Nephron (organoid): Measurements from ENCODE around the gene ZNRF2.

Experiments
- H3K27ac Mint-ChIP-seq, 3 experiments: 2 replicates each; pipeline ENCODE4 v1.8.0; 2020; ENCODE audit warnings: mixed read lengths in 3 of 3, mild to moderate bottlenecking in 2 of 3, moderate library complexity in 1 of 3
- H3K27me3 Mint-ChIP-seq: 2 replicates; pipeline ENCODE4 v1.8.0; 2021; ENCODE audit warnings: low read depth, mild to moderate bottlenecking, moderate library complexity, mixed read lengths
- H3K36me3 Mint-ChIP-seq: 2 replicates; pipeline ENCODE4 v1.8.0; 2020; ENCODE audit warnings: low read depth, mixed read lengths
- H3K4me1 Mint-ChIP-seq: 2 replicates; pipeline ENCODE4 v1.8.0; 2020; ENCODE audit warnings: mixed read lengths
- H3K4me3 Mint-ChIP-seq, 3 experiments: 2 replicates each; pipeline ENCODE4 v1.8.0; 2020; ENCODE audit warnings: mild to moderate bottlenecking in 3 of 3, mixed read lengths in 3 of 3, moderate library complexity in 2 of 3
- H3K9me3 Mint-ChIP-seq: 2 replicates; pipeline ENCODE4 v1.8.0; 2020; ENCODE audit warnings: mixed read lengths
- TF ChIP-seq, protein P1 (sequence below), 3 experiments: fragments of 200-600 bp; sonication (generic); IDR thresholded peaks; one replicate each; pipeline ENCODE4 v1.5.0; 2021; ENCODE audit warnings: antibody characterized with exemption in 3 of 3; ENCODE audit not compliant: unreplicated experiment in 3 of 3

ZNRF2 gene

GRCh38 chr7:30301751-30302150 lies 17.4 kb downstream of the ZNRF2 start:
- Mint-ChIP-seq H3K36me3 (no peaks in the 10 kb centered on the region), H3K4me3 (no peak overlapping the region), H3K27me3 (no peaks in the 10 kb centered on the region), H3K4me1 (peaks cover 30% of the 10 kb centered on the region), H3K9me3 (no peaks in the 10 kb centered on the region), H3K27ac (no peak overlapping the region)
- TF ChIP-seq, protein P1, sequence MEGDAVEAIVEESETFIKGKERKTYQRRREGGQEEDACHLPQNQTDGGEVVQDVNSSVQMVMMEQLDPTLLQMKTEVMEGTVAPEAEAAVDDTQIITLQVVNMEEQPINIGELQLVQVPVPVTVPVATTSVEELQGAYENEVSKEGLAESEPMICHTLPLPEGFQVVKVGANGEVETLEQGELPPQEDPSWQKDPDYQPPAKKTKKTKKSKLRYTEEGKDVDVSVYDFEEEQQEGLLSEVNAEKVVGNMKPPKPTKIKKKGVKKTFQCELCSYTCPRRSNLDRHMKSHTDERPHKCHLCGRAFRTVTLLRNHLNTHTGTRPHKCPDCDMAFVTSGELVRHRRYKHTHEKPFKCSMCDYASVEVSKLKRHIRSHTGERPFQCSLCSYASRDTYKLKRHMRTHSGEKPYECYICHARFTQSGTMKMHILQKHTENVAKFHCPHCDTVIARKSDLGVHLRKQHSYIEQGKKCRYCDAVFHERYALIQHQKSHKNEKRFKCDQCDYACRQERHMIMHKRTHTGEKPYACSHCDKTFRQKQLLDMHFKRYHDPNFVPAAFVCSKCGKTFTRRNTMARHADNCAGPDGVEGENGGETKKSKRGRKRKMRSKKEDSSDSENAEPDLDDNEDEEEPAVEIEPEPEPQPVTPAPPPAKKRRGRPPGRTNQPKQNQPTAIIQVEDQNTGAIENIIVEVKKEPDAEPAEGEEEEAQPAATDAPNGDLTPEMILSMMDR (IDR thresholded peaks at IDR 0.05; ENCODE audit: unreplicated experiment in 3 of 3): no peak

- Mint-ChIP-seq H3K36me3 (no peaks in the 10 kb centered on the region), H3K27ac (no peak overlapping the region), H3K27me3 (no peaks in the 10 kb centered on the region), H3K4me3 (no peak overlapping the region), H3K4me1 (peaks cover 30% of the 10 kb centered on the region), H3K9me3 (no peaks in the 10 kb centered on the region)
- TF ChIP-seq, protein P1 (IDR thresholded peaks at IDR 0.05; ENCODE audit: unreplicated experiment in 3 of 3): no peak
These were observed 18.4 kb downstream of the ZNRF2 start for GRCh38 chr7:30302656-30303311.

DNA sequence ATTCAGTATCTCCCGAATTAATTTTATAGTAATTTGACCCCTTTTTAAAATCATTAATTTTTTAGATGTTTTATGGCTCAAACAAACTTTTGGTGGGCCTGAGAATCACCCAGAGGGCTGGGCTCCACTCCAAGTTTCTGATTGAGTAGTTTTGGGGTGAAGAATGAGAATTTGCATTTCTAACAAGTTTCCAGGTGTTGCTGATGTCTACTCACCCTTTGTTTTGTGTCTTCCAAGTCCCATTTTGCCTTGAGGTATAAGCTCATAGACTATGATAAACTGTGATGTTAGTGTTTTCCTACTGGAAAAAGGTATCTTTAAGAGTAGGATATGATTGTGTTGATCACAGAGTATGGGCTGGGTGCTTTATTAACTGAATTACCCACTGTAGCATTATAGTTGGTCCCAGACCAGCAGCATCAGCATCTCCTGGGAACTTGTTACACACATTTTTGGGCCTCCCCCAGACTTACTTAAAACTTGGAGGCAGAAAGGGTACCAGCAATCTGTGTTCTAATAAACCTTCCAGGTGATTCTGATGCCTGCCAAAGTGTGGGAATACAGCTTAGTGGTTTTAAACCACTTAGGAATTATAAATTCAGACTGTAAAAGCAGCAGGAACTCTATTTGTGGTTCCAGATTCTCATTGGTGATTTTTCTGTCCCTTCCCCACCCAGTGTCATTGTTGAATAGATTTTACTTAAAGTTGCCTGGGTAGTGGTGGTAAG lies 19.1 kb downstream of the ZNRF2 start:
- Mint-ChIP-seq H3K36me3 (no peaks in the 10 kb centered on the region), H3K27ac (no peak overlapping the region), H3K27me3 (no peaks in the 10 kb centered on the region), H3K9me3 (no peaks in the 10 kb centered on the region), H3K4me1 (peaks cover 26% of the 10 kb centered on the region), H3K4me3 (no peak overlapping the region)
- TF ChIP-seq, protein P1 (IDR thresholded peaks at IDR 0.05; ENCODE audit: unreplicated experiment in 3 of 3): no peak

DNA sequence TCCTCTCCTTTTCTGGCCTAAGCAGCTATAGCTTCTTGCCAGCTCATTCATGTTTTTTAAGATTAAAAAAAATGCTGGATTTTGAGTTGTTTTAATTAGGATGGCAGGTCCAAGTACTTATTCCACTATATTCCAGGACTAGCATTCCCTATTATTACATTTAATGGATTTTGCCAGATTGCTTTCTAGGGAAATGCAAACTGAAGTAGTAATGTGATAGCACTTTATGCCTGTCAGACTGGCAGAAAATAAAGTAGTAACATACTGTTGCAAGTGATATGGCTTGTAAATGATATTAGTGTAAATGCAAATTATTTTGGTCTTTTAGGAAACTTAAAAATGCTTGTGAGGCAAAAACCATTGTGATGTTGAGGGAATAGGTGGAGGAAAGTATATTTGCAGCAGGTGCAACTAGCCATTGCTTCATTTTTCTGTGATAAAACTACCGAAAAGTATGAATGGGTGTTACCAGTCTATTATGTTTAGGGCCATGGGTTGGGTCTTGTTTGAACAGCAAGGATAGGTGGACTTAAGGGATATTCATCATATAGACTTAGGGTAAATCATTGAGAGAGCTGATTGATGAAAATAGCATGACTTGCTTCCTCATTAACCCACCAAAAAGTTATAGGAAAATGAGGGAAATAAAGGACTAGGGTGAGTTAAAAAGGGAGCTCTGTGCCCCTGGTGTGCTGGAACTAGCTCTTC lies 19.9 kb downstream of the ZNRF2 start:
- H3K9me3 Mint-ChIP-seq: no peaks in the 10 kb centered on the region
- peaks cover 25% of the 10 kb centered on the region for H3K4me1 Mint-ChIP-seq
- no peak overlapping the region for H3K4me3 Mint-ChIP-seq
- H3K27me3 Mint-ChIP-seq: no peaks in the 10 kb centered on the region
- H3K27ac Mint-ChIP-seq: no peak overlapping the region
- no peaks in the 10 kb centered on the region for H3K36me3 Mint-ChIP-seq
- TF ChIP-seq, protein P1 (IDR thresholded peaks at IDR 0.05; ENCODE audit: unreplicated experiment in 3 of 3): no peak

DNA sequence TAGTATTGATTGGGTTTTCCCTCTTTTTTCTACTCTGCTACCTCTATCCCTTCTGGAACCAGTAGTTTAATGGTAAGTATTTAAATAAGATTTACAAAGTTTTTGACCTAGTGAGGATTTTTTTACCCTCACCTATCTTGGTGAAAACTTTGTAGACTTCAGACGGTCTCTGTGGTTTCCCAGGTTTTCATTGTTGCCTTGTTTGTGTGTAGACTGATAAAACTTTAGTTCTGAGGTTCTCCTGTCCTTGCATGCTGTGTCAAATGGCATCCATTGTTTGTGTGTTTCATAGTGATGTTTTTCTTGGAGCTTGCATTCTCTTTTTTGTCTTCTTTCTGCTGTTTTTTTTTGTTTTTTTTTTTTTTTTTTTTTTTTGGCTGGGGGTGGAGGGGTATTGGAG lies 22.6 kb downstream of the ZNRF2 start:
- TF ChIP-seq, protein P1 (IDR thresholded peaks at IDR 0.05; ENCODE audit: unreplicated experiment in 3 of 3): no peak
- Mint-ChIP-seq H3K9me3 (no peaks in the 10 kb centered on the region), H3K27me3 (no peaks in the 10 kb centered on the region), H3K4me1 (peaks cover 22% of the 10 kb centered on the region), H3K36me3 (no peaks in the 10 kb centered on the region), H3K4me3 (no peak overlapping the region), H3K27ac (no peak overlapping the region)
